NCI-H1436 treated with DMSO at 0.1 percent for 48 hours (cell line): Measurements from ENCODE around the gene TGDS.

Experiments used
- DNase-seq: peaks from one replicate; lab custom pipeline; 2025; lab: John Stamatoyannopoulos, UW

Gene TGDS

GRCh38 chr13:94599877-94600276 is 3.9 kb upstream of the TGDS start:
- DNase-seq = no peak

GRCh38 chr13:94598281-94598680 is 2.3 kb upstream of the TGDS start:
- DNase-seq = no peak

DNA sequence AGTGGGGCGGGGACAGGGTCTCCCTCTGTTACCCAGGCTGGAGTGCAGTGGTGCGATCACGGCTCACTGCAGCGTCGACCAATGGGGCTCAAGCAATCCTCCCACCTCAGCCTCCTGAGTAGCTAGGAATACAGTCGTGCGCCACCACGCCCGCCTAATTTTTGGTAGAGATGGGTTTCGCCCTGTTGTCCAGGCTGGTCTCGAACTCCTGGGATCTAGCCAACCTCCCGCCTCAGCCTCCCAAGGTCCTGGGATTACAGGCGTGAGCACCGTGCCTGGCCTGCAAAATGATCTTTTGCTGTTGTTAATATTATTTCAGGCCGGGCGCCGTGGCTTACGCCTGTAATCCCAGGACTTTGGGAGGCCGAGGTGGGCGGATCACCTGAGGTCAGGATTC is 621 bp upstream of the TGDS start:
- no peak for DNase-seq

DNA sequence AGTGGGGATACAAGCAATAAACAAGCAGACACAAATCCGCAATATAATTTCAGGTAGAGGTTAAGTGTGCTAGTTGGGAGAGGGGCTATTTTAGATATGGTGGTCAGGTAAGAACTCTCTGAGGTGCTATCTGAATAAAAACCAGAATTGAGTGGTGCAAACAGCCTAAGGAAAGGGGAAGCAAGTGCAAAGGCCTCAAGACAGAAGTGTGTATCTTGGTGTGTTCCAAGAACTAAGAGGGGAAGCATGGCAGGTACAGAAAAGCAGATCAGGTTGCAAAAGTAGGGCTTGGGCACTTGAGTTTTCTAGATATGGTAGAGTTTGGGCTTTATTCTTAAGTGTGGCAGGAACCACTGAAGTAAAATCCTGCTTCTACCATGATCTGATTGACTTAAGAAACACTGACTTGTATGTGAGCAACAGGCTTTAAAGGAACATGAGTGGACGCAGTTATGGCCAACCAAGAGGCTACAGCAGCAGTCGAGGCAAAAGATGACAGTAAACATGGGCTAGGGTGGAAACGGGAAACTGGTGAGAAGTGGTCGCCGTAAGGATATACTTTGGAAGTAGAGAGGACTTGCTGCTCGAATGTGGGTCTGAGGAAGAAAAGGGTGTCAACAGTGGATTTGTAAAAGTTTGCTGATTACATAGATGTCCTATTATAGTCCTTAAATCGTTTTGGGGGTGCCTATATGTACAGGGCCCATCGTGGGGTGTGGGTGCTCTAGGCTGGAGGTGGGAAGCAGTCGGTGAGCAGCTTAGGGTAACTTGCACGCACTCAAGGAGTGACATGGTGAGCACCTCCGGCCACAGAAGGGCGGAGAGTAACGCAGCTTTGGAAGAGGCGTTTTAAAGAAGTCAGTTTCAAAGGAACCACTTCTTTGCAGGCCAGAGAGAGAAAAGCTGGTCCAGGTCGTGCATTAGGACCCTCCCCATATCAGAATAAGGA is 677 bp downstream of the TGDS start:
- no peak for DNase-seq

DNA sequence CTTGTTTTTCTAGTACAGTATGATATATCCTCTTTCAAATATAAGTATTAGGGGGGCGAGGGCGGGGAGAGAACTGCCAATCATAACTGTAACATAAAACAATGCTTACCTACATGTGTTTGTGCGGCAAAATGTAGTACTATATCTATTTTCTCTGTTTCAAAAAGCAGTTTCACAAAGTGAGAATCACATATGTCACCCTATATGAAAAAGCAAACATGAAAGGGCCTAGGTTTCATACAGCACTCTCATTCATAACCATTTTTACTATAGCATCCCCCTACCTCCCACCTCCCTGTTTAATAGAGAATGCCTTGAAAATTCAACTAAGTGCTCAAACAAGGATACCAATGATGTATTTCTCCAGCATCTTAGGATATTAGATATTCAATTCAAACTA is 5.2 kb downstream of the TGDS start:
- no peak for DNase-seq

DNA sequence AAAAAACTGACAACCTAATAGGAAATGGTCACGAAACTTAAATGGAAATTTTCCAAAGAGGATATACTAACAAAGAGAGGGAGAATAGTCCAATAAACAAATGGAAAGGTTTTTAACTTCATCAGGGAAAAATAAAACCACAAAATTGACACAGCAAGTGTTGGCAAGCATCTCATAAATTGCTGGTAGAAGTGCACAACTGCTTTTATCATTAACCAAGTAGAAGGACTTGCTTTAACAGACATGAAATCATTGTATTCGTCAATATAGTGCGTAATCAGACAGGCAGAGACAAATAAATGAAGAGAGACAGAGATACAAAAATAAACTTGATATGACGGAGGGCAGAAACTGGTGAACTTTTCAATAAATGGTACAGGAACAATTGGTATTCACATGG is 7.4 kb downstream of the TGDS start:
- DNase-seq = no peak

GRCh38 chr13:94586371-94586770 is 9.6 kb downstream of the TGDS start:
- no peak for DNase-seq

GRCh38 chr13:94585543-94586101 is 10.3 kb downstream of the TGDS start:
- DNase-seq = no peak

GRCh38 chr13:94583926-94584325 is 12.0 kb downstream of the TGDS start:
- no peak for DNase-seq

GRCh38 chr13:94579063-94579462 is 16.9 kb downstream of the TGDS start:
- DNase-seq = no peak

- DNase-seq = no peak
Observed at GRCh38 chr13:94569615-94570014, 26.3 kb downstream of the TGDS start.

DNA sequence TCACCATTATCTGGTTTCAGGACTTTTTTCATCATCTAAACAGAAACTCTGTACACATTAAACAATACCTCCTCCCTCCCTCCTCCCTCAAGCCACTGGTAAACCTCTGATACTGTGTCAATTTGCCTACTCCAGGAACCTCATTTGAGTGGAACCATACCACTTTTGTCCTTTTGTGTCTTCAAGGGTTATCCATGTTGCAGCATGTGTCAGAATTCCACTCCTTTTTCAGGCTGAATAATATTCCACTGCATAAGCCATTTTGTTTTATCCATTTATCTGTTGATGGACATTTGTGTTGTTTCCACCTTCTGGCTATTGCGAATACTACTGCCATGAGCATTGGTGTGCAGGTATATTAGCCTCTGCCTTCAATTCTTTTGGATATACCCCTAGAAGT is 27.5 kb downstream of the TGDS start:
- DNase-seq = no peak

DNA sequence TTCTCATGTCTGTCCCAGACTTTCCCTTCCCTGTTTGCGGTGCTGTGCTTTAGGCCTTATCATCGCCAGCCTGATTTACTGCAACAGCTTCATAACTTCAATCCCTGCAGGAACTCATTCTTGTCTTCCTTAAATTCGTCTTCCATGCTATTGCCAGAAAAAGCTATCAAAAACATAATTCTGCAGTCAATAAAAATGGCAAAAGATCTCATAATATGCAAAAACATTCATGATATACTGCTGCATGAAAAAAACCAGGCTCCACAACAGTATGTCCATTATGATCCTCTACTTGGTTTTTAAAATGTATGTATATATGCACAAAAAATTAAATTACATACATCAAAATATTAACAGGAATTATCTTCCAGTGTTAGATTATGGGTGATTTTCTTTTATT is 28.4 kb downstream of the TGDS start:
- no peak for DNase-seq

DNA sequence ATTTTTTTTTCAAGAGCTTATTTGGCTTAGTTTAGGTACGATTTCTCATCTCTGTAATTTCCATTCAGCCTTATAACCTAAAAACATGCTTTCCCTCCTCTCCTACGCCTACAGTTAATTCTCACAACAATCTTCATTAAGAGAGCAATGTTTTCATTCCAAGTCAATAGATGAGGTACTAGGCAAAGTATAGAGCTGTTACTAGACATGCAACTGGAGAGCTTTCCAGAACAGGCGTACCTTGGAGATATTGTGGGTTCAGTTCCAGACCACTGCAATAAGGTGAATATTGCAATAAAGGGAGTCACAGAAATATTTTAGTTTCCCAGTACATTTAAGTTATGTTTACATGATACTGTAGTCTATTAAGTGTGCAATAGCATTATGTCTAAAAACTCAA is 34.8 kb downstream of the TGDS start:
- DNase-seq = no peak

GRCh38 chr13:94560116-94560515 is 35.8 kb downstream of the TGDS start:
- DNase-seq = no peak

DNA sequence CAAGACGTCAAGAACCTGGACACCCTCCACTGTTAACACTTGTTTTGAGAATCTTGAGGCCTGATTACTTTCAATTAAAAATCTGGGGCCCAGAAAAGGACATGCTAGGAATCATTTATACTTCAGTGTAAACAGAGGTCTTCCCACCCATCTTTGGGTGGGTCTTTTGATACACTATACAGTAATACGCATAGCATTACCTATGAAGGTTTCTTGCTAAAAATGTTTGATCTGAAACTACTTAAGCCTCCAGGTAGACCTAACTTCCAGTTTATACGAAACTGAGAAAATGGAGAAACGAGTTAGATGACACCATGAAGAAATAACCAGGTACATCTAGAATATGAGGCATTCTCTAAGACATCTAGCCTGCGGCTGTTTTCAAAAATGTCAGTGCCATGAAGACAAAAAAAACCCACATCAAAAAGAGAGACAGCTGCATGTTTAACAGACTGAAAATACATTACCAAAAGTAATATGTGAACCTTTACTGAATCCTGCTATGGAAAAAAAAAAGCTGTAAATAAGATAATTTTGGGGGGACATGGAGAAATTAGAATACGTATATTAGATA is 36.6 kb downstream of the TGDS start:
- no peak for DNase-seq

- DNase-seq = no peak
Observed at GRCh38 chr13:94558716-94559115, 37.2 kb downstream of the TGDS start.

GRCh38 chr13:94557684-94558235 is 38.2 kb downstream of the TGDS start:
- DNase-seq = no peak

- DNase-seq = no peak
Observed at GRCh38 chr13:94556621-94557020, 39.3 kb downstream of the TGDS start.

GRCh38 chr13:94556041-94556440 is 39.9 kb downstream of the TGDS start:
- no peak for DNase-seq

- DNase-seq = no peak
Observed at GRCh38 chr13:94553766-94554165, 42.2 kb downstream of the TGDS start.

- DNase-seq = no peak
Observed at GRCh38 chr13:94552095-94552494, 43.9 kb downstream of the TGDS start.
